CD4-positive, alpha-beta T cell treated with Interleukin-17A for 4 hours (primary cell): ENCODE data around the gene IYD.
"Not testable (repeated sequence)": the region's sequence is repeated elsewhere in the genome, so short reads cannot be mapped to it uniquely, and the experiment has no call there.

Experiments used
- DNase-seq: peaks from one replicate; pipeline ENCODE4 v3.0.0-alpha.2; 2020; ENCODE audit warnings: mixed read lengths

IYD gene

DNA sequence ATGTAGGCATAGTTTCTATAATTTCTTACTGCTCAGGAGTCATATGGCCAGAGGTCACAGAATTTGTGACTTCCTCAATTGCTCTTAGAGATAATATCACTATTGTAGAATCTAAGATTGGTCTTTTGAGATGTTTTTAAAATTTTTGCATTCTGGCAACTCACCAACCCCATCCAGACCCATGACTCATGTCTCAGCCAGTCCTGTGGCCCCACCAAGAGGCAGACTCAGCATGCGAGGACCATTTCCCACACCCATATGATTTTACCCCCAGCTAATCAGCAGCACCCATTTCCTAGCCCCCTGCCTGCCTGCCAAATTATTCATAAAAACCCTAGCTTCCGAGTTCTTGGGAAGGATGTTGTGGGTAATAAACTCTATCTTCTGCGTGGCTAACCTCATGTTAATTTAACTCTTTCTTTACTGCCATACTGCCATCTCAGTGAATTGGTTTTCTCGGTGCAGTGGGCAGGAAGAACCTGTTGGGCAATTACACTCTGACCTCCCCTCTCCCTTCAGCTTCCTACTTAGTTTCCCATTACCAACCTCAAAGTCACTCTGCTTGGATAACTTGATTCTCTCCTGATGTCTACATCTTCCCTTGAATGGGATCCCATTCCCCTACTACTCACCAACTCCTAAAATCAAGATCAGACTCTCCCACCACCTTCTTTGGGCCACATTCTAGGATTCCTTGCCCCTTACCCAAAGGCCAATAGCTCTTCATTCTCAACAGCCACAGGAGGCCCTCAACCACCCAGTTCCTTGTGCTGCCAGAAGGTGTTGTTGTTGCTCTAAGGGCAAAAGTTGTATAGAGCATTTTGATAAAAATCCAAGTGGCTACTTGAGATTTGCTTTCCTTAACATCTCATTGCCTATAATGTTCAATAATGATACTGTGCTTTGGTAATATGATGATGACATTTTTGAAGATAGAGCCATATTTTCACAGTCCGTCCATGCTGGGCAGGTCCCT is 16.2 kb upstream of the IYD start:
- no peak for DNase-seq

DNA sequence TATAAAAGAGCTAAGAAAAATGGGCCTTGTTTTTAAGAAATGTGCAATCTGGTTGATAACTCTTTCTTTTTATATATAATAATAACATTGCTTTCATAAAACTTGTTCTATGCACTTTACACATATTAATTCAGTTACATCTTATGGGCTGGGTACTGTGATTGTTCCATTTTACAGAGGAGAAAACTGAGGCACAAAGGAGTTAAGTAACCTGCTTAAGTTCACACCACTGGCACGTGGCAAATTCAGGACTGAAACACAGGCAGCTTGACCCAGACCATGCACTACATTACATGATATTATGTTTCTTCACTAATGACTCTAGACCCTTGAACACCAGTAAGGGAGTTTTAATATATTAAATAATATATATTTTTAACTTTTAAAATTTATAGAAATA is 15.4 kb upstream of the IYD start:
- no peak for DNase-seq

DNA sequence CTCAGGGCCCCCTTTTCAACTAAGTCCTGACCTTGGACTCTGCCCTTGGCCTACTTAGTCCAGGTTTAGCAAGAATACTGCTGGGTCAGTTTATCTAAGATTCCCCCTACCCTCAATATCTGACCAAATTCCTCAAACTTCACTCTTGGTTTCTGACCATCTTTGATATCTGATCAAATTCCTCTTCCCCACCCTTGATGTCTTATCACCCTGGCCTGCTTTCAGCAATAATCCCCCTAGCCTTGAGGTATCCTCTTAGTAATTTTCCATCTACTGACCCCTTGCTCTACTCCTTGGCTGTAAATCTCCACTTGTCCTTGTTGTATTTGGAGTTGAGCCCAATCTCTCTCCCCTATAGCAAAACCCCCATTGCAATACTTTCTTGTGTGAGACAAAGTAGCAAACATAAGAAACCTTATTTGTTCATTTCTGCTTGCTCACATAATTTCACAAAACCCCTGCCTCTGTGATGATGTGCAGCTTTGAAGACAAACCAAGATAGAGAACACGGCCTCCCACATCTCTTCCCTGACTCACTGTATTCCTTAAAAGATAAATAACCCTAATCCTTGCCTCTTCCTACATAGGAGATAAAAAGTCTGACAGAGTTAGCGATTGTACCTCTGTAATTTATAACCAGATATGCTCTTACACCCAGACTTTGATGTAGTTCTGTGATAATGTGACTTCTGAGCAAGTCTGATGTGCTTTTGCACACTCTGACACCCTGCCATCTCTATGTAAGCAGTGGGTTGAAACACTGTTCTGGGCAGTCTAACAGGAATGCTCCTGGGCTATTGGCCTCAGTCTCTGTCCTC is 13.8 kb upstream of the IYD start:
- DNase-seq, result no peak

DNA sequence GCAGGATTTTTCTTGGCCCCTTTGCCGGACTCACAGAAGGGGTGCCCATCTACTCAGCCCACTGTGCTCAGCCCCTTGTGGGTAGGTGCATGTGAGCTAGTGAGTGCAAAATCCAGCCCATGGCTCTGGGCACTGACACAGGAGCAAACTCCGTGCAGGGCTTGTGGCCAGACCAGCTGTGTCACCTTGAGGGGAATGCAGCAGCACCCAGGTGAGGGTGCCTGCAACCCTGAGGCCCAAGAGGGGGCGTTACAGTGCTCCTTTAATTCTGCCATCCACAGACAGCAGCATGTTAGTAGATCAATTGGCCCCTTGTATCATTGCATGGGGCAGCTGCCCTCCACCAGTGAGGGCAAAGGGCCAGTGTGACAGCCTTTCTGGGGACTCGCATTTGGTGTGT is 12.9 kb upstream of the IYD start:
- DNase-seq, result no peak

DNA sequence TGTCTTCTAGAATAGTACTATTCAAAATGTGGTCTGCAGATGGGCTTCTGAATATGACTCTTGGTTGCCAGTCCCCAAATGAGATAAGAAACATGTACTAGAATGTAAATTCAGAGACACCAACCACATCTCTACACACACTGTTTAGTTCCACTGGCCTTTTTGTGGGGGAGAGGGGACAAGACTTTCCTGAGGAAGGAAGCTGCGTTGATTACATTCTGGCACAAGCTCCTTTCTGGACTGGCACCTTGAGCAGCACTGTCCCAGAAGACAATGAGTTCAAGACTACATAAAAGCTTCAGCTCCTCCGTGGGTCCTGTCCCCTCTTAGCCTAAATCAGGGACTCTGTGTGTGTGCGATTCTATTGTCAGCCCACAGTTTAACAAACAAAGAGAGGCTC is 6.9 kb upstream of the IYD start:
- DNase-seq, result no peak

DNA sequence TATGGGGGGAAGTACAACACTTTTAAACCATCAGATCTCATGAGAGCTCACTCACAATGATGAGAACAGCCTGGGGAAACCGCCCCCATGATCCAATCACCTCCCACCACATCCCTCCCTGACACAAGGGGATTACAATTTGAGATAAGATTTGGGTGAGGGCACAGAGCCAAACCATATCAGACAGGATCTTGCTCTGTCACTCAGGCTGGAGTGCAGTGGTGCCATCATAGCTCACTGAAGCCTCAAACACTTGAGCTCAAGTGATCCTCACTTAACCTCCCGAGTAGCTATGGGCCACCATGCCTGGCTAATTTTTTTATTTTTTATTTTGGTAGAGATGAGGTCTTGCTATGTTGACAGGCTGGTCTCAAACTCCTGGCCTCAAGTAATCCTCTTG is 5.1 kb upstream of the IYD start:
- no peak for DNase-seq

DNA sequence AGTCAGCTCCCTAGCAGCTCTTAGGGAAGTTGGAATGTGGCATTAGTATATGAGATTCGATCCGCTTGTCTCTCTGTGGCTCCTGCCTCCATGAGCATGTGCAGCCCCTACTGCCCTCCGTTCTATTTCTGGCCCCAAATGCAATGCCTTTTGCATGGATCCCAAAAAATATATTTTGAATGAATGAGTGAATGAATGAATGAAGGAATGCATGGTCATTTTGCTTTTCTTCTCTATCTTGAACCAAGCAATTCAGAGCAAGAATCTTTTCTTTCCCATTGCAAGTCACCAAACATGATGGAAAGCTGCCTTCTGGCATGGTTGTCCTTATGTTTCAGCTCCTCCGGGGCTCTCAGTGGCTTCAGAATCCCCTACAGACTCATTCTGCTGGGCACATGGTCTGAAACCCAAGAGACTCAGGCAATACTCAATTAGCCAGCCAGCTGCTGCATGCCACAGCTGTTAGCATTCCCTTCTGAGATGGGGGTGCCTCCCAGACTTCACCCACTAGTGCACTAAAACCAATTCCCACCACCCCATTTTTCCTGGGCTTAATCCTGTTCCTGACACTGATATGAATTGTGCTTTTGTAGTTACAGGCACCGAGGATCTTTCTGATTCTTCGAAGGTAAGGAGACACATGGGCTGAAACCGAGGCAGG is 2.6 kb upstream of the IYD start:
- no peak for DNase-seq

DNA sequence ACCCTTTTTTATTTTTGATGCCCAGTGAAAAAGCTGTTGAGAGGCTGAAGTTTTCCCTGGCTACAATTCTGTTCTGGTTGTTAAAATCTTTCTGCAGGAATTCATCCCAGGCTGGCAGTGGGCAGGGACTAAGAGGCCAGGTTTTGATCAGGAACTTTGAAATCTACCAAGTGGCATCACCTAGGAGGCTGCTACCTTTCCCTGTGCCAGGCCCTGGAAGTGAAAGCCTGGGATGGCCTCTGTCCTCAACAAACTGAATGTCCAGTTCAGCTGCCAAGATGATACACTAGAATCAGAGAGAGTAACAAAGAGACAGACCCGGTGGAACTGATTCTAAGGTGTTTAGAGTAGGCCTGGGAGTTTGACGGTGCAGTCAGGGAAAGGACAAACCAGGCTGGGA is 596 bp downstream of the IYD start:
- DNase-seq, result no peak

DNA sequence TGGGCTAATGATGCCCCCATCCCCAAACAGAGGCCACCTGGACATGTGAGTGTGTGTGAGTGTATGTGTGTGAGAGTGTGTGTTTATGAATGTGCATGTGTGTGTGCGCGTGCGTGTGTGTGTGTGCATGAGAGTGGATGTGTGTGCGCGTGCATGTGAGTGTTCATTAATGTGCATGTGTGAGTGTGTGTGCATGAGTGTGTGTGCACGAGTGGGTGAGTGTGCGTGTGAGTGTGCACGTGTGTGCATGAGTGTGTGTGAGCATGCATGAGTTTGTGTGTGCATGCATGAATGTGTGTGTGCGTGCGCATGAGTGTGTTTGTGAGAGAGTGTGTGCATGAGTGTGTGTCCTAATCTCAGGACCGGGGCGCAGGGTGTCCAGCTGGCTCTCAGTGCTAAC is 1.3 kb downstream of the IYD start:
- DNase-seq, result no peak

DNA sequence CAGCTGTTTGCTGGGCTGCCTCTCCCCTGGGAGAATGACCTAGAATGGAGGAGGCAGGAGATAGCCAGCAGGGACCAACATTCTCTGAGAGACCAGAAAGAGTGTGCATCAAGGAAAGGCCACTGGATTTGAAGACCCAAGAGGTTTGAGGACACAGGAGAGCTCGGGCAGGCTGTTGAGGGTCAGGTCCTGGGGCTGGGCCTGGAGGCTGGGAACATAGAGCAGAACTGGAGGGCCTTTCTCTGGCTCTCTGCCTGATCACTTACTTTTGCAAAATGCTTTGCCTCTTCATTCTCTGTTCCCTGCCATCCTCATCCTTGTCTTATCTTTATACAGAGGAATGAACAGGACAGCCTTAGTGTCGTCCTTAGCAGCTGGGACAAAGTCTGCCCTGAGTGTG is 2.5 kb downstream of the IYD start:
- DNase-seq, result no peak

DNA sequence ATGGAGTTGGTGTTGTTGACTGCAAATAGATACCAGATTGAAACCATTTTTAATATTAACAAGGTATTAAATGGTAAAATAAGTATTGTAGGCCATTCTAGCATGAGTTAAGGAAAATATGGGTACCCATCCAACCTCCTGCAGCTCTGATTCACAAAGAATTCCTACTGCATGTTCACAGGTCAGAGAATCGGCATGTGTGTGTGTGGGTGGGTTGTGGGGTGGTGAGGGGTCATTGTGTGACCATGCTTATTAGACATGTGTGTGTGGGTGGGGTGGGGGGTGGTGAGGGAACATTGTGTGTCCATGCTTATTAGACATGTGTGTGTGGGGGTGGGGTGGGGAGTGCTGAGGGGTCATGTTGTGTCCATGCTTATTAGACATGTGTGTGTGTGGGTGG is 3.2 kb downstream of the IYD start:
- DNase-seq, result no peak

DNA sequence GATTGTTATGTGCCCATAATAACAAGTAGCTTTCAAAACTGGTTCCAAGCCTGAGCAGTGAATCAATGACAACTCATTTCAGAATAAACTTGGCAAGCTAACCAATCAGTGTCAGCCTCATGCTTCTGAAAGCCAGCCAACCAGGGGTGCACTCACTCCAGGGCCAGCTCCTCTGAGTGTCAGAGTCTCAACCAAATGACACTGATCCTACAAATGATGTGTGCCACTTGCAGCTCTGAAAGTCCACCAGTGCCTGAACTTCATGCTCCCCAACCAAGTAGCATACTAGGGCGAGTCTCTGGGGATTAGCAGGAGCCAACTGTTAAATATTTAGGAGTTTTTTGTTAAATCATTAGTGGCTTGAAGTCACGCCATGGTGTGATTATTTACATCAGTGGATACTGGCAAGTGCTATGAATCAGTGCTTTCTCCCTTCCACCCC is 4.5 kb downstream of the IYD start:
- no peak for DNase-seq

DNA sequence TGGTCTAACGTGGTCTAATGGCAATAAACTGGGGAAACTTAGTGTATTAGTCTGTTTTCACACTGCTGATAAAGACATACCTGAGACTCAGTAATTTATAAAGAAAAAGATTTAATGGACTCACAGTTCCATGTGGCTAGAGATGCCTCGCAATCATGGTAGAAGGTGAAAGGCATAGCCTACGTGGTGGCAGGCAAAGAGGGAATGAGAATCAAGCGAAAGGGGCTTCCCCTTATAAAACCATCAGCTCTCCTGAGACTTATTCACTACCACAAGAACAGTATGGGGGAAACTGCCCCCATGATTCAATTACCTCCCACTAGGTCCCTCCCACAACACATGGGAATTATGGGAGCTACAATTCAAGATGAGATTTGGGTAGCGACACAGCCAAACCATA is 5.5 kb downstream of the IYD start:
- DNase-seq, result not testable (repeated sequence)

DNA sequence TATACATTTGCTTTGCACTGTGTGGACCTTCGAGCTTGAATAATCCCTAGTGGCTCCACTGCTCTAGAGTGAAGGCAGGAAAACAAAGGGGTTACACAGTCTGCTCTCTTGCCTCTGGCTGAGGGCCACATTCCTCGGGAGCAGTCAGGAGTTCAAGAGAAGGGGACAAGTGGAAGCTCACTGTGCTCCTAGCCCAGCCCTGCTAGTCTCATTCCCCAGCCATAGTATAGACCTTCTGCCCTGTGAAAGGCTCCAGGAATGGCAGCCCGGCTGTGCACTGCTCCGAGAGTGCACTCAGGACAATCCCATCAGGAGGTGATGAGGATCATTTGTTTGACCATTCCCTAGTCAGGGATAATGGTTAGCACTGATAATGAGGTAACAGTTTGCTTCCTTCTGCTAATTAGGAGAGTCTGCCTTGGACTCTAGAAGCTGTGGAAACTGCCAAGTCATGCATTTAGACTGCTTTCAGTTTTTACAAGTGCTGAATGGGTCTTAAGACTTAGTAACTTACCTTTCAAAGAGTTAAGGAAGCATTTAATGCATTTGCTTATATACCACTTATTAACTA is 8.5 kb downstream of the IYD start:
- DNase-seq, result no peak

DNA sequence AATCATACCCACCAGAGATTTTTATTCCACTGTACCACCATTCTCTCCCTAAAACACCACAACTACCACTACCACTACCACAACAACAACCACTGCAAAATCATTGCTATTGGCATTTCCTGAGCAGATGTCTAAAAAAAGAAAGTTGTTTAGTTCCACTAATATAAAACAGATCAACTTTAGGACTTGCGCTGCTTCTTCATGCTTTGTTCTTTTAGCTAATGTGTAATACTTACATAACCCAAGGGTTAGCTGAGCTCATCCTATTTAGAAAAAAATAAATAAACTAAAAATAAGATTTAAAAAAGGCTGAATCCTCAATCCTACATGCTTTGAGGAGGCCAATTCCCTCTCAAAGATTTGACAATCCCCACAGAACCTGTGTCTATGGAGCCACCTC is 11.4 kb downstream of the IYD start:
- no peak for DNase-seq

DNA sequence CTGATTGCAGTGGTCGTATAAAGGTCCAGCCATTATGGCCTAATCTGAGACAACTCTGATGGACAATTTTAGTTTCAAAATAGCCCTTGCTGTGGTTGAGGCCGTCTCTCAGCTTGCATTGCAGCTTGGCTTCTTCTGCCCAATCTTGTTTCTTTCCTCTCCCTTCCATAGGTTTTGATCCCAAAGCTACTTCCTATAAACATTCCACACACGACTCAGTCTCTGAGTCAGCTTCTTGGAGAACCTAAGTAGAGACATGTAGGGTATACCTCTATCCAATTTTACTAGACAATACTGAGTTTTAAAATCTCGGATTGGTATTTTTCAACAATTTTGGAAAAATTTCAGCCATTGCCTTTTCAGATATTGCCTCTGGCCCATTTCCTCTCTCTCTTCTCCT is 13.4 kb downstream of the IYD start:
- DNase-seq, result no peak

DNA sequence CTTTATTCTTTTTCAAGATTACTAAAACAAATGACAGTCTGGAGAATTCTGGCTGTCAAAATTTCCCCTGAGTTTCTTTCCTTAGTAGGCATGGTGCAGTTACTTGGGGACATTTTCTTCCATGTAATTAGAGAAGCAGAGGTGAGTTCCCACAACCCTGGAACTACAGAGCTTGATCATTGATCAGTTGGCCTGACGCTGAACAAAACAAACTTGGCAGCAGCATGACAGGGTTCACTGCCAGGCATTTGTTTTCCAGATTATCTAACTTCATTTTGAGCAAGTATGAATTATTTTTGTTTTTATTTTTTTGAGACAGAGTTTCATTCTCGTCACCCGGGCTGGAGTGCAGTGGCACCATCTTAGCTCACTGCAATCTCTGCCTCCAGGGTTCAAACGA is 22.6 kb downstream of the IYD start:
- no peak for DNase-seq

DNA sequence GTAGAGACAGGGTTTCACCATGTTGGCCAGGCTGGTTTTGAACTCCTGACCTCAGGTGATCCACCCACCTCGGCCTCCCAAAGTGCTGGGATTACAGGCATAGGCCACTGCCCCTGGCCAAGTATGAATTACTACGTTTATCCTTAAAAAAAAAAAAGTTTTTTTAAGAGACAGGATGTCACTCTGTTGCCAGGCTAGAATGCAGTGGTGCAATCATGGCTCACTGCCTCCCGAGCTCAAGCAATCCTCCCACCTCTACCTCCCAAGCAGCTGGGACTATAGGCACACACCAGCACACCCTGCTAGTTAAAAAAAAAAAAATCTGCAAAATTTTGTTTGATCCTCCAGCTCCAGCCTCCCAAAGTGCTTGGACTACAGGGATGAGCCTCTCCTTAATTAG is 23.1 kb downstream of the IYD start:
- no peak for DNase-seq

DNA sequence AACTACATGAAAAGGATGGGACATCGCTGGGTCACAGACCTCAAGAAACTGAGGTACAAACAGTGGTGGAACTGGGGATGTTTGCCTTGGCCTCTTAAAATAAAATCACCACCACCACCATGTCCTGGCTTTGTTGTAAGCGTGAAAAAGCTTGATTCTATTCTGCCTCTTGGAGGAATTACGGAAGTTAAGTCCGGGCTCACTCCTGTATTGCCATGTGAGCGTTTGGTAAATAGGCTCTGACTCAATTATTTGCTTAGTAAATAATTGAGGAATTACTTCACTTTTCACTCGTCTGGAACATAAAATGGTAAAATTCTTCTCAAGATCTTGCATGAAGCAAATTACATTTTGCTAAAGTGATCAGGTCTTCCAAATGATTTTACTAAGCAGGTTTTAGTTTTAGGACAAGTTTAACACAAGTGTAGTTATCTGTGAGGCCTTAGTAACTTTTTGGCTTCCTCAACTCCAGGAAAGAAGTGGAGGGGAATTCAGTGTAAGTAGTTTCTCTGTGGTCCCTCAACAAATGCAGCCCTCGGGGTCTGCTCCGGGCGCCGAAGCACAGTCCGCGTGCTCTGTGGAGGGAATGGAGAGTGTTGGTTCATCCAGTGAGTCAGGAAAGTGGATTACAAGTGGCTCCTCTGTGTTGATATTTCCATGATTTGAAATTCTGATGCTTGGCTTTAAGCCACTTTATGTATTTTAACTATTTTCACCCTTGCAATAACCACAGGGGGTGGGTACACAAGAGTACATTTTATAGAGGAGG is 23.8 kb downstream of the IYD start:
- no peak for DNase-seq

DNA sequence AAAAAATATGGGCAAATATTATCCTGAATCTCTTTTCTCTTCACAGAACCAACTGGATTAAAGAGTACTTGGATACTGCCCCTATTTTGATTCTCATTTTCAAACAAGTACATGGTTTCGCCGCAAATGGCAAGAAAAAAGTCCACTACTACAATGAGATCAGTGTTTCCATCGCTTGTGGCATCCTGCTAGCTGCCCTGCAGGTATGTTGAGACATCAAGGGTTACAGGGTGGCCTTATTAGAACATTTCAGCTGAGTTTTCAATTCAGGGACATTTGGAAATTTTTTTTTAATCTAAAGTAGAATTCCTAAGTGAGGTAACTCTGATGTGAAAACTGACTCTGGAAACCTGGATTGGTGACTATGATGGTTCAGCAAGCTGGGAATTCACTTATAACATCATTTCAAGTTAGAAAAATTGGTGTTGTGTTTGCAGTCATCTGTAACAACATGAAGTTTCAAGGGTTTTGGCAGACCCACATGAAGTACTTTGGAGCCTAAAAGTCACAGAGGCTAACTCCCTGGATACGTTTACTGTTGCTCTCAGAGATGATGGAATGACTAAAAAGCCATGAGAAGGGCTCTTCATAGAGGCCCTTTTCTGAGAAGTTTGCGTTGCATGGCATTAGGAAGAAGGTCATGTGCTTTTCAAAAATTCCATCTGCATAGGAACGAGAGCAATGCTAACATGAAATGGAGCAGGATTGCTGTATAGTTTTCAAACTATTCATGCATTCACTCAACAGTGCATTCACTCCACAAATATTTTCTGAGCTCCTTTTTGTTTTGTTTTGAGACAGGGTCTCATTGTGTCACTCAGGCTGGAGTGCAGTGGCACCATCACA is 25.5 kb downstream of the IYD start:
- no peak for DNase-seq

DNA sequence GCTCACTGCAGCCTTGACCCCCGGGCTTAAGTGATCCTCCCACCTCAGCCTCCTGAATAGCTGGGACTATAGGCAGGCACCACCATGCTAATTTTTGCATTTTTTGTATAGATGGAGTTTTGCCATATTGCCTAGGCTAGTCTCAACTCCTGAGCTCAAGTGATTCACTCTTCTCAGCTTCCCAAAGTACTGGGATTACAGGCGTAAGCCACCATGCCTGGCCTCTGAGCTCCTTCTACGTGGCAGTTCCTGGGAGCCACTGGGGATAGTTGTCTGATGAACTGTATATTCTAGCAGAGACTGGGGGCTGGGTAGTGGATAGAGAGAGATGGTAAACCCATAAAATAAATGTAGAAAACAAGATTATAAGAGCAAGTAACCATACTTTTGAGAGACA is 26.1 kb downstream of the IYD start:
- no peak for DNase-seq
